ENCODE results near the gene MGAT4D. TPM values are rescaled to one million over a fixed set of nuclear protein-coding genes. Genes with fewer than 3 reads are reported as not detected.

The MGAT4D gene
- total RNA-seq, 1 donor from 2014 or later = not detected

GRCh38 chr4:140529434-140529833, 31.3 kb upstream of the MGAT4D start:
- H3K9me3 Mint-ChIP-seq (ENCODE audit: unreplicated experiment) = no peaks in the 10 kb centered on the region
- peaks cover 1% of the 10 kb centered on the region for H3K4me1 ChIP-seq (ENCODE audit: insufficient read depth, low read length)
- H3K4me3 Mint-ChIP-seq (ENCODE audit: unreplicated experiment) = no peak overlapping the region
- no peak overlapping the region for H3K4me3 ChIP-seq (ENCODE audit: insufficient read depth, low read depth, low read length)
- no peak for DNase-seq (ENCODE audit: low read depth)
- peaks cover 11% of the 10 kb centered on the region for H3K4me1 Mint-ChIP-seq (ENCODE audit: low read depth, unreplicated experiment)
- H3K4me2 ChIP-seq (ENCODE audit: low read length) = no peak overlapping the region
- H3K27me3 Mint-ChIP-seq (ENCODE audit: low read depth, unreplicated experiment) = no peaks in the 10 kb centered on the region
- no peak overlapping the region for H2AFZ ChIP-seq (ENCODE audit: low read depth, low read length)
- no peak overlapping the region for H3K27ac ChIP-seq (ENCODE audit: low read depth, low read length)
- H3K36me3 ChIP-seq (ENCODE audit: insufficient read depth, low read length) = peaks cover 14% of the 10 kb centered on the region
- H3K27me3 ChIP-seq (ENCODE audit: insufficient read depth, low read length) = no peaks in the 10 kb centered on the region
- H3K9ac ChIP-seq (ENCODE audit: low read length) = no peak overlapping the region
- TF ChIP-seq EZH2 (IDR thresholded peaks at IDR 0.05; ENCODE audit: insufficient read depth, low read length) = no peak
- no peak for TF ChIP-seq CTCF (IDR thresholded peaks at IDR 0.05; ENCODE audit: insufficient read depth, low read depth, low read length)
- FAIRE-seq = no peak
- H3K36me3 Mint-ChIP-seq (ENCODE audit: low read depth, unreplicated experiment) = peaks cover 2% of the 10 kb centered on the region
- no peaks in the 10 kb centered on the region for H4K20me1 ChIP-seq (ENCODE audit: insufficient read depth, low read length)
- H3K79me2 ChIP-seq (ENCODE audit: insufficient read depth, low read length) = peaks cover 19% of the 10 kb centered on the region
- no peaks in the 10 kb centered on the region for H3K9me3 ChIP-seq (ENCODE audit: insufficient read depth, low read depth, low read length)
- H3K27ac Mint-ChIP-seq (ENCODE audit: unreplicated experiment) = no peak overlapping the region

GRCh38 chr4:140523857-140524742, 26.0 kb upstream of the MGAT4D start, which contains the start of gene ELMOD2:
TSS of gene ELMOD2 (plus strand) at chr4:140524168. CDS start at chr4:140525429, 1,261 bp downstream.
- H3K27me3 ChIP-seq (ENCODE audit: insufficient read depth, low read length) = no peaks in the 10 kb centered on the region
- H3K9me3 ChIP-seq (ENCODE audit: insufficient read depth, low read depth, low read length) = no peaks in the 10 kb centered on the region
- DNase-seq (ENCODE audit: low read depth) (peak; percentile 90), FAIRE-seq (no peak)
- no peak for TF ChIP-seq EZH2 (IDR thresholded peaks at IDR 0.05; ENCODE audit: insufficient read depth, low read length)
- peak; percentile 80 for TF ChIP-seq CTCF (IDR thresholded peaks at IDR 0.05; ENCODE audit: insufficient read depth, low read depth, low read length)
- peak within 1 kb of the TSS; percentile 91 for H3K4me2 ChIP-seq (ENCODE audit: low read length)
- Mint-ChIP-seq H3K27me3 (ENCODE audit: low read depth, unreplicated experiment) (no peaks in the 10 kb centered on the region), H3K9me3 (ENCODE audit: unreplicated experiment) (peaks cover 4% of the 10 kb centered on the region), H3K4me3 (ENCODE audit: unreplicated experiment) (peak within 1 kb of the TSS; percentile 91), H3K27ac (ENCODE audit: unreplicated experiment) (peak within 1 kb of the TSS; percentile 90), H3K36me3 (ENCODE audit: low read depth, unreplicated experiment) (peaks cover 2% of the 10 kb centered on the region), H3K4me1 (ENCODE audit: low read depth, unreplicated experiment) (peaks cover 5% of the 10 kb centered on the region)
- no peaks in the 10 kb centered on the region for H4K20me1 ChIP-seq (ENCODE audit: insufficient read depth, low read length)
- peaks cover 10% of the 10 kb centered on the region for H3K36me3 ChIP-seq (ENCODE audit: insufficient read depth, low read length)
- H3K79me2 ChIP-seq (ENCODE audit: insufficient read depth, low read length) = peaks cover 19% of the 10 kb centered on the region
- H3K27ac ChIP-seq (ENCODE audit: low read depth, low read length) = peak within 1 kb of the TSS; percentile 87
- peak within 1 kb of the TSS; percentile 79 for H3K4me3 ChIP-seq (ENCODE audit: insufficient read depth, low read depth, low read length)
- H2AFZ ChIP-seq (ENCODE audit: low read depth, low read length) = peak within 1 kb of the TSS; percentile 82
- peak within 1 kb of the TSS; percentile 88 for H3K9ac ChIP-seq (ENCODE audit: low read length)
- H3K4me1 ChIP-seq (ENCODE audit: insufficient read depth, low read length) = no peaks in the 10 kb centered on the region

Data from astrocyte (in vitro differentiated cells and primary cell).